NCI-H2227 (cell line): ENCODE results near the gene PDXDC1.
A peak's percentile ranks its signal among the peaks of the same experiment; 100 is the strongest.
"Not testable (repeated sequence)": the region's sequence is repeated elsewhere in the genome, so short reads cannot be mapped to it uniquely, and the experiment has no call there.

Experiments used
- DNase-seq: peaks from one replicate; lab custom pipeline; 2025; ENCODE audit not compliant: unreplicated experiment; lab: John Stamatoyannopoulos, UW

The PDXDC1 gene

DNA sequence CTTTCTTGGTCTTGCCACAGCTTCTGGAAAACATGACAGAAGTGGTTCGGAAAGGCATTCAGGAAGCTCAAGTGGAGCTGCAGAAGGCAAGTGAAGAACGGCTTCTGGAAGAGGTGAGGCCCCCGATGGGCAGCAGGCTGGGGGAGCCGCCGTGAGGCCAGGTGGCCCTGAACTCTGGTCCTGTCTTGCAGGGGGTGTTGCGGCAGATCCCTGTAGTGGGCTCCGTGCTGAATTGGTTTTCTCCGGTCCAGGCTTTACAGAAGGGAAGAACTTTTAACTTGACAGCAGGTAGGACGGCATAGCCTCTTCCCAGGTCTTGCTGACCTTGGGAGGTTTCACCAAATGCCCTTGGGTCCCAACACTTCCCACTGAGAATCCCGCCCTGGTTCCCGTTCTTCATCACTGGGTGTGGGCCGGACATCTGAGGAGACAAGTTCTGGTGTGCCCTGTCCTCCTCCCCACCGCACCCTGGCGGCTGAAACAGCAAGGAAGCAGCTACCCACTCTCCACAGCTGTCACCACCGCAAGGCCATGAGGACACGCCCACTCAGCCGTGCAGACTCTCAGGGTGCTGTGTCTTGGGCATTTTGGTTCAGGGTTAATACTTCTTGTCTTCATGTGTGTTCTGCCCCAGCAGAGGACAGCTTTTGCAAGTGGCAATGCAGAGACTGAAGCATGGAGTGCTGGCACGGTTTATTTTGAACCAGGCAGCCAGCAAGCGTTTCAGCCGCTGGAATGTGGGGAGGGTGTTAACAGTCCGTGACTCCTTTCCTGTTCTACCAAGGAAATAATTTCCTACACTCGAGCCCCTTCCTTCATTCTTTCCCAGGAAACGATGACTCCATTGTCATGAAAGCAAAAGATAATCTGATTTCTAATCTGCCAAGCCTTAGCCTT lies 59.7 kb downstream of the PDXDC1 start:
- DNase-seq = no peak

- no peak for DNase-seq
These were observed 60.4 kb downstream of the PDXDC1 start for GRCh38 chr16:15035163-15035729.

DNA sequence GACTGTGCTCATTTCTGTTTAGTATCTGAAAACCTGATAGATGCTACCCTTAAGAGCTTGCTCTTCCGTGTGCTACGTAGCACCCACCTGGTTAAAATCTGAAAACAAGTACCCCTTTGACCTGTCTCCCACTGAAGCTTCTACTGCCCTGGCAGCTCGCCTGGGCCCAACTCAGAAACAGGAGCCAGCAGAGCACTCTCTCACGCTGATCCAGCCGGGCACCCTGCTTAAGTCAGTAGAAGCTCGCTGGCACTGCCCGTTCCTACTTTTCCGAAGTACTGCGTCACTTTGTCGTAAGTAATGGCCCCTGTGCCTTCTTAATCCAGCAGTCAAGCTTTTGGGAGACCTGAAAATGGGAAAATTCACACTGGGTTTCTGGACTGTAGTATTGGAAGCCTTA lies 62.2 kb downstream of the PDXDC1 start:
- DNase-seq = no peak

GRCh38 chr16:15037745-15038144 lies 62.9 kb downstream of the PDXDC1 start:
- no peak for DNase-seq

DNA sequence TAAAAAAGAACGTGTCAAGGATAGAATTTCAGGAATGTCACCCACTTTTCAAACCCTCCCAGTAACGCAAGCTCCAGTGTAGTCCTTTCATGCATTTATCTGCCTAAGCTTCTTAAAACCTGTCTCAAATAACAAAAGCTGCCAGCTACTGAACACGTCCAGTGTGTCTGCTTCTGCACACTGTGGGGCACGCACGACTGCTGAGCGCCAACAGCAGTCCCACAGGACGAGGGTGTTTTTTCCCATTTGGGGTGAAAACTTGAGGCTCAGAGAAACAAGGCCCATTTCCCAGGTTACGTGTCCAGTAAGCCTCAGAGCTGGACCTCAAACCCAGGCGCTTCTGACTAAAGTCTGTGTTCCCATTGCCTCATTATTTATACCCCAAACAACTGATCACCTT lies 63.9 kb downstream of the PDXDC1 start:
- DNase-seq = no peak

GRCh38 chr16:15041271-15042004 lies 66.6 kb downstream of the PDXDC1 start:
- no peak for DNase-seq

- no peak for DNase-seq
These were observed 68.5 kb downstream of the PDXDC1 start for GRCh38 chr16:15043344-15043743.

- no peak for DNase-seq
These were observed 69.5 kb downstream of the PDXDC1 start for GRCh38 chr16:15044286-15044685.

GRCh38 chr16:15045270-15045669 lies 70.4 kb downstream of the PDXDC1 start:
- DNase-seq = not testable (repeated sequence)

- DNase-seq = no peak
These were observed 72.0 kb downstream of the PDXDC1 start for GRCh38 chr16:15046692-15047376.

GRCh38 chr16:15049581-15050180 lies 74.9 kb downstream of the PDXDC1 start:
- no peak for DNase-seq

DNA sequence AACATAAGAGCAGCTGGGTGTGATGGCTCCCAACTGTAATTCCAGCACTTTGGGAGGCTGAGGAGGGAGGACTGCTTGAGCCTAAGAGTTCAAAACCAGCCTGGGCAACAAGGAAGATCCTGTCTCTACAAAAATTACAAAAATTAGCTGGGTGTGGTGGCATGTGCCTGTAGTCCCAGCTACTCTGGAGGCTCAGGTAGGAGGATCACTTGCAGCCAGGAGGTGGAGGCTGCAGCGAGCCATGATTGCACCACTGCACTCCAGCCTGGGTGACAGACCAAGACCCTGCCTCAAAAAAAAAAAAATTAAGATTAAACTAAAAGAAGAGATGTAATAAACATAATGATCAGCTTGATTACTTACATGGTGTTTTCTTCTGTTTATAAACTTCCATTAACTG lies 75.6 kb downstream of the PDXDC1 start:
- not testable (repeated sequence) for DNase-seq

DNA sequence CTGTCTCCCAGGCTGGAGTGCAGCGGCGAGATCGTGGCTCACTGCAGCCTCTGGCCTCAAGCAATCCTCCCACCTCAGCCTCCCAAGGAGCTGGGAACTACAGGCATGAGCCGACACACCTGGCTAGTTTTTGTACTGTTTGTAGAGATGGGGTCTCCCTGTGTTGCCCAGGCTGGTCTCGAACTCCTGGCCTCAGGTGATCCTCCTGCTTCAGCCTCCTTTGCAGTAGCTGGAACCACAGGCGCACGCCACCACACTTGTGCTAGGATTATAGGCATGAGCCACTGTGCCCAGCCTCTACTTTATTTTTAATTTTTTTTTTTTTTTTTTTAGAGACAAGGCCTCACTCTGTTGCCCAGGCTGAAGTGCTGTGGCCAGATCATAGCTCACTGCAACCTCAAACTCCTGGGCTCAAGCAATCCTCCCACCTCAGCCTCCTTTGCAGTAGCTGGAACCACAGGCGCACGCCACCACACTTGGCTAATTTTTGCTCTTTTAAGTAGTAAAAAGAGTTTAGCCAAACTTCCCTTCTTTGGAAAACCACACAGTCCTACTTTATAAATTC lies 76.6 kb downstream of the PDXDC1 start:
- no peak for DNase-seq

GRCh38 chr16:15052747-15053476 lies 78.1 kb downstream of the PDXDC1 start:
- DNase-seq = no peak

DNA sequence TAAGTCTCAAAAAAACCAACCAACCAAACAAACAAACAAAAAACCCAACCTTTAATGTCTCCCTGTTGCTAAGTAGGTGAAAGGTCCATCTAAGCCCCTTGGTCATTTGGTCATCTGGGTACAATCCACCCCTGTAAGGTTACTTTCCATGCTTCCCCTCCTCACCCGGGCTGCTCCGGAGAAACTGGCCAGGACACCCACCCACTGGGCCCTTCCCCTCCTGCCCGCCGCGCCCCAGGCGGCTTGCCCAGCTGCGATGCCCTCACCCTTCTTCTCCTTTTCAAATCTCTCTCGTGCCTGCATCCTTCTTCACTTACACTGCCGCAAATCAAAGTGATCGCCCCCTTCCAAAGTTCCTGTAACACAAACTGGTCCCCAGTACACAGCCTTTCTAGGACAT lies 79.1 kb downstream of the PDXDC1 start:
- DNase-seq = no peak

DNA sequence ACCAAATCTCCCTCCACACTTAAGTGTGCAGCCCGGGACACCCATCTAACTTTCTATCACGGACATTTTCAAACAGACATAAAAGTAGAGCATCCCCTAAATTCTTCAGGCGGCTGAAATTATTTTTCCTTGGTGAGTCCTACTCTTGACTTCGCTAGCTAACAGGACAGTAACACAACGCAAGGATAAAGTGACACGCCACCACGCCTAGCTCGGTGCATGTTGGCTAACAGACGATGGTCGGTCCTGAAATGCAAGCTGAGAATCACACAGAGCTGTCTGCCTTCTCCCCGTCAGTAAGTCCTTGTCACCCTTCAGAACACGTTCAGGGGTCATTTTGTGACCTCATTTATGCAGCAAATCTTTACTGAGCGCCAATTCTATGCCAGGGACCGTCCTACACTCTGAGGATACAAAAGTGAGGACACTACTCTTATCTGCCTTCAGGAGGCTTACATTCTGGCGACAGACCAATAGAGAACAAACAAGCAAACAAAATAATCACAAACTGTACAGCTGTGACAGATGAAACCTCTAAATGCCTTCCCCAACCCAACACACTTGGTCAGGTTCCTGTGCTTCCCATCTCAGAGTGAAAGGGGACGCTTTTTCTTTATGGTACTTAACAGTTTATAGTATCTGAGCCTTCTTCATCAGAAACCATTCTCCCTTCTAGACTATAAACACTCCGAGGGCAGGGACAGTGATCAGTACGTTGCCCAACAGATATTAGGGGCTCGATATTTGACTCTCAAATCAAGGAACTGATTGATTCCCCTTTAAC lies 79.7 kb downstream of the PDXDC1 start:
- peak; percentile 44 for DNase-seq

DNA sequence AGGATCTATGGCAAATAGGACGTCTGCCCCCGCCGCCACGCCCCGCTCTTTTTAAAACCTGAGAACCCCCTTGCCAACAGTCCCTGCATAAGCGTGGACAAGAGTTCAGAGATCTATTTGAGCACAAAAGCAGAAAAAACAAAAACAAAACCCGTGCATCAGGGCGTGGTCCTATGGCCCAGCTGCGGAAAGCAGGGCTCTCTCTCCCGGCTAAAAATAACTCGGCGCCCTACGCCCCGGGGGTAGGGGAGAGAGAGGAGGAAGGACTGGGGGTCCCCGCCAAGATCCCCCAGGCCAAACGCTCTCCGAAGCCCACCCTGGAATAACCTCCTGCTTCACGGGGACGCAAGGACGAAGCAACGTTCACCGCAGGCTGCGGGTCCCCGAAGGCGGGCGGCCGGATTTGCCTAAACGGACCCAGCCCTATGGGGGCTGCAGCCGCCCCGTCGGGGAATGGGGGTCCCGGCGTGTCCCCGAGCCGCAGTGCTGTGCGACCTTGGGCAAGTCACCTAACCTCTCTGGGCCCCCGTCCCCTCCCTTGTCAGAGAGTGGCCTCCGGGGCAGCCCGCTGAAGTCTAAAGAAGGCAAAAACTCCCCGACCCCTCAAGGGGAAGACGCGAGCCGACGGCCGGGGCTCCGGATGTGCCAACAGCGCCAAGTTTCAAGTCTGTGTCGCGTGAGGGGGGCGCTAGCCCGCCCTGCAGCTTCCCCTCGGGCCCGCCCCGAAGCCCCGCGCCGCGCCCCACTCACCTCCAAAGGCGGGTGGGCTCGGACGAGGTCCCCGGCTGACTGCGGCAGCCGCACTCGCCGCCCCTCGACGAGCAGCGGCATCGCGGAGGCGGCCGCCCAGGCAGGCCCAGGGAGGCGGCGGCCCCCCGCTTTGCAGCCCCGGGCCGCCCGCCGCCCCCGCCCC lies 80.6 kb downstream of the PDXDC1 start:
- DNase-seq = peak; percentile 61
